ENCODE measurements around the gene TRHDE.

DNA sequence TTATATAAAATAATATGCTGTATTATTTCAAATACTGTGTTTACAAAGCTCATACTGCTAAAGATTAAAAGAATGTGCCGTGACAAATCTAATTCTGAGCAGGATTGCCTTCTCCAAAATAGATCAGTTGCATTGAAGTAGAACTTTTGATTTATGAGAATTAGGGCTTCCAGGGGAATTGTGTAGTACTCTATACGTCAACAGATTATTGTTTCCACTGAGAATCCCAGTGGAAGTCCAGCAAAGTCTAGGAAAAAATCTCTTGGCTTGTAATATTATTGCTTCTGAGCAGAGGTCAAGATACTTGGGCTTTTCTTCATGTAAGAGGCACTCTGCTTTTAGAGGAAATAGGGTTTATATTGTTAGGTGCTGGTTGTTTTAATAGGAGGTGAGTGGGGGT, 133.9 kb downstream of the TRHDE start:
- TF ChIP-seq CTCF (IDR thresholded peaks at IDR 0.05; ENCODE audit: low read depth, low read length) (no peak), EZH2phosphoT487 (IDR thresholded peaks at IDR 0.05; ENCODE audit: low read depth) (no peak)
